AG04450 (cell line): ENCODE measurements around the gene IQCN. TPM values are rescaled to one million over a fixed set of nuclear protein-coding genes. Genes with fewer than 3 reads are reported as not detected.

Experiments
- CTCF ChIA-PET: fragments of 300-600, 350-600 bp; formaldehyde crosslinking; extraction: SDS; loops from one replicate; lab custom pipeline; 2022; ENCODE audit warnings: antibody characterized with exemption, inconsistent platforms; lab: Charles Lee
- POLR2A ChIA-PET: fragments of 350-600 bp; formaldehyde crosslinking; extraction: SDS; loops from one replicate; lab custom pipeline; 2021; ENCODE audit warnings: antibody characterized with exemption, inconsistent platforms; lab: Yijun Ruan, JAX
- DNase-seq: peaks from one replicate; pipeline ENCODE4 v3.0.0-alpha.2; 2011; ENCODE audit warnings: low read depth, low spot score
- H3K27ac ChIP-seq: one replicate; pipeline ENCODE4 v1.5.1; 2012; ENCODE audit warnings: low read depth, low read length, control low read depth
- H3K27me3 ChIP-seq: one replicate; pipeline ENCODE4 v1.6.0; 2012; ENCODE audit warnings: low read length; ENCODE audit not compliant: control insufficient read depth, insufficient read depth
- H3K4me3 ChIP-seq: 2 replicates; pipeline ENCODE4 v1.5.1; 2011; ENCODE audit warnings: mild to moderate bottlenecking, low read depth, low read length, control low read depth
- H3K9me3 ChIP-seq: 2 replicates; pipeline ENCODE4 v1.5.1; 2012; ENCODE audit warnings: low read length; ENCODE audit not compliant: control insufficient read depth, insufficient read depth
- polyA plus RNA-seq: library from polyadenylated mRNA; depleted of rRNA; stranded (reverse); fragments of >200 nt; gene quantifications from 2 replicates; pipeline ENCODE4 v1.2.3, GENCODE V29; 2011
- TF ChIP-seq, protein P1 (sequence below): IDR thresholded peaks from 2 replicates; pipeline ENCODE4 v1.5.1; 2011; ENCODE audit warnings: low read depth, low read length, control low read depth, inconsistent platforms

IQCN gene
- polyA plus RNA-seq, 1 experiment = 0.45 TPM

DNA sequence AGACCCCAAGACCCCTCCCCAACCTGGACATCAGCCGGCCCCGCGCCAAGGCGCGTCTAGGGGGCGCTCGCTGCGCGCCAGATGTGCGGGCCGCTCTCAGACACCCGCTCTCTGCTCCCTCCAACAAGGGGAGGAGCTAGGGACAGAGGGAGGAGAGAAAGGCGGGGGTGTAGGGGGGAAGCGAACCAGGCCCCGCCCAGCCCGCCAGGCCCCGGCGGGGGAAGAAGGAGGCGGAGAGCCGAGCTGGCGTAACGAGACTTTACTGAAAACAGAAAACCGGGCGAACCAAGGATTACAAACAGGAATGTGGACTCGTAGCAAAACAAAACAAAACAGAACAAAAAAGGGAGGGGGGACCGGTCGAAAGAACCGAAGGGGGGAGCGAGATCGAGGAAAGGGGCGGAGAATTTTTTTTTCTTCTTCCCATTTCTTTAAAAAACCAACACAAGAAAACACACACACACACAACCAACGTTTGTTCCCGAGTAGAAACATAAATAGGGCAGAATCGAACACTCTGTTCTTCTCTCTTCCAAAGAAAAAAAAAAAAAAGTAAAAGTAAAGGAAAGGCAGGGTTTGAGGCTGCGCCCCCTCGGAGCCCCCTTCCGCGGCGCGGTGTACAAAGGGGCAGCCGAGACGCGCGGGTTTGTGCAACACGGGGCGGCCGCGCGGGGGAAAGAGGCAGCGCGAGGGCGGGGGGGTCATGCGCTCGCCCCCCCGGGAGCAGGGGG lies 5.4 kb upstream of the IQCN start:
- TF ChIP-seq, protein P1, sequence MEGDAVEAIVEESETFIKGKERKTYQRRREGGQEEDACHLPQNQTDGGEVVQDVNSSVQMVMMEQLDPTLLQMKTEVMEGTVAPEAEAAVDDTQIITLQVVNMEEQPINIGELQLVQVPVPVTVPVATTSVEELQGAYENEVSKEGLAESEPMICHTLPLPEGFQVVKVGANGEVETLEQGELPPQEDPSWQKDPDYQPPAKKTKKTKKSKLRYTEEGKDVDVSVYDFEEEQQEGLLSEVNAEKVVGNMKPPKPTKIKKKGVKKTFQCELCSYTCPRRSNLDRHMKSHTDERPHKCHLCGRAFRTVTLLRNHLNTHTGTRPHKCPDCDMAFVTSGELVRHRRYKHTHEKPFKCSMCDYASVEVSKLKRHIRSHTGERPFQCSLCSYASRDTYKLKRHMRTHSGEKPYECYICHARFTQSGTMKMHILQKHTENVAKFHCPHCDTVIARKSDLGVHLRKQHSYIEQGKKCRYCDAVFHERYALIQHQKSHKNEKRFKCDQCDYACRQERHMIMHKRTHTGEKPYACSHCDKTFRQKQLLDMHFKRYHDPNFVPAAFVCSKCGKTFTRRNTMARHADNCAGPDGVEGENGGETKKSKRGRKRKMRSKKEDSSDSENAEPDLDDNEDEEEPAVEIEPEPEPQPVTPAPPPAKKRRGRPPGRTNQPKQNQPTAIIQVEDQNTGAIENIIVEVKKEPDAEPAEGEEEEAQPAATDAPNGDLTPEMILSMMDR = peak; percentile 96
- POLR2A ChIA-PET = interaction anchor here (0.5 to 4.4 kb wide), 30 partner anchors 9 to 1444 kb away, joined by 3 to 130 read pairs (median 8); partner anchors contain the start of genes GDF15, LSM4, PGPEP1 and RAB3A
- Histone ChIP-seq H3K27ac (peak overlapping the region; percentile 85), H3K27me3 (no peaks in the 10 kb centered on the region), H3K9me3 (peaks cover 2% of the 10 kb centered on the region; the same call in 1 of the 2 replicates), H3K4me3 (peak overlapping the region; percentile 97)
- DNase-seq = peak; percentile 85
- CTCF ChIA-PET = interaction anchor here (0.5 to 4.8 kb wide), 56 partner anchors 8 to 403 kb away, joined by 3 to 122 read pairs (median 5); partner anchors contain the start of genes LSM4, MPV17L2 and SSBP4

- Histone ChIP-seq H3K27ac (peak overlapping the region; percentile 85), H3K4me3 (peak overlapping the region; percentile 97), H3K27me3 (no peaks in the 10 kb centered on the region), H3K9me3 (peaks cover 2% of the 10 kb centered on the region; the same call in 1 of the 2 replicates)
- TF ChIP-seq, protein P1 = no peak
- ChIA-PET POLR2A (interaction anchor here (0.6 to 4.4 kb wide), 17 partner anchors 9 to 495 kb away, joined by 3 to 130 read pairs (median 13); partner anchors contain the start of genes GDF15, LSM4, RAB3A and SSBP4), CTCF (interaction anchor here (0.6 to 4.8 kb wide), 45 partner anchors 9 to 168 kb away, joined by 3 to 122 read pairs (median 7); partner anchors contain the start of genes LSM4 and MPV17L2)
- no peak for DNase-seq
Measured at GRCh38 chr19:18279266-18279515, 4.9 kb upstream of the IQCN start.

- H3K4me3 ChIP-seq = peak overlapping the region; percentile 97
- ChIA-PET POLR2A (interaction anchor here (0.6 to 4.4 kb wide), 11 partner anchors 10 to 136 kb away, joined by 3 to 130 read pairs (median 10); partner anchors contain the start of genes GDF15, LSM4 and MPV17L2), CTCF (interaction anchor here (0.6 to 4.8 kb wide), 36 partner anchors 9 to 168 kb away, joined by 3 to 122 read pairs (median 7); partner anchors contain the start of genes LSM4 and MPV17L2)
- H3K9me3 ChIP-seq = peaks cover 2% of the 10 kb centered on the region; the same call in 1 of the 2 replicates
- TF ChIP-seq, protein P1 = peak; percentile 39
- no peaks in the 10 kb centered on the region for H3K27me3 ChIP-seq
- DNase-seq = no peak
- peak overlapping the region; percentile 85 for H3K27ac ChIP-seq
Measured at GRCh38 chr19:18278521-18279265, 4.4 kb upstream of the IQCN start.

- CTCF ChIA-PET = interaction anchor here (1.4 to 2.3 kb wide), 2 partner anchors 54 kb away, joined by 6 to 11 read pairs; no protein-coding TSS in a partner anchor
- DNase-seq = no peak
- POLR2A ChIA-PET = interaction anchor here (1.7 kb wide), 1 partner anchor 54 kb away, joined by 12 read pairs; no protein-coding TSS in a partner anchor
- Histone ChIP-seq H3K27me3 (no peaks in the 10 kb centered on the region), H3K4me3 (peak overlapping the region; percentile 1; the same call in 1 of the 2 replicates), H3K27ac (peak overlapping the region; percentile 59), H3K9me3 (no peaks in the 10 kb centered on the region)
- TF ChIP-seq, protein P1 = 0 out of 2 replicates have a peak, but pooled peaks have one; percentile 6
Measured at GRCh38 chr19:18274781-18275356, 617 bp upstream of the IQCN start.
